GM12872 (cell line): ENCODE results near the gene UNKL.

Experiments
- CTCF ChIP-seq: IDR thresholded peaks from 3 replicates; pipeline ENCODE4 v1.5.1; 2011; ENCODE audit warnings: low read depth, mild to moderate bottlenecking, low read length, moderate library complexity; ENCODE audit not compliant: insufficient read depth

UNKL gene

GRCh38 chr16:1433263-1433560 lies 18.7 kb upstream of the UNKL start:
- no peak for TF ChIP-seq CTCF

- TF ChIP-seq CTCF = no peak
These were observed 18.1 kb upstream of the UNKL start for GRCh38 chr16:1432388-1433262.

GRCh38 chr16:1431497-1432270 lies 17.2 kb upstream of the UNKL start:
- TF ChIP-seq CTCF = no peak

- no peak for TF ChIP-seq CTCF
These were observed 16.4 kb upstream of the UNKL start, which contains the start of gene PERCC1 for GRCh38 chr16:1430759-1431496. Gene PERCC1, plus strand, starts transcription at chr16:1431078. Its CDS starts 1,516 bp downstream, at chr16:1432594.

GRCh38 chr16:1430214-1430758 lies 15.8 kb upstream of the UNKL start:
- no peak for TF ChIP-seq CTCF

GRCh38 chr16:1429631-1430030 lies 15.1 kb upstream of the UNKL start:
- TF ChIP-seq CTCF = no peak

- TF ChIP-seq CTCF = no peak
These were observed 14.5 kb upstream of the UNKL start for GRCh38 chr16:1429012-1429411.
